NCI-H146 treated with DMSO at 0.1 percent for 48 hours (cell line): Measurements from ENCODE around the gene DENND1C.

ENCODE experiments used
- DNase-seq: peaks from one replicate; lab custom pipeline; 2025; ENCODE audit not compliant: unreplicated experiment; lab: John Stamatoyannopoulos, UW

DENND1C gene

DNA sequence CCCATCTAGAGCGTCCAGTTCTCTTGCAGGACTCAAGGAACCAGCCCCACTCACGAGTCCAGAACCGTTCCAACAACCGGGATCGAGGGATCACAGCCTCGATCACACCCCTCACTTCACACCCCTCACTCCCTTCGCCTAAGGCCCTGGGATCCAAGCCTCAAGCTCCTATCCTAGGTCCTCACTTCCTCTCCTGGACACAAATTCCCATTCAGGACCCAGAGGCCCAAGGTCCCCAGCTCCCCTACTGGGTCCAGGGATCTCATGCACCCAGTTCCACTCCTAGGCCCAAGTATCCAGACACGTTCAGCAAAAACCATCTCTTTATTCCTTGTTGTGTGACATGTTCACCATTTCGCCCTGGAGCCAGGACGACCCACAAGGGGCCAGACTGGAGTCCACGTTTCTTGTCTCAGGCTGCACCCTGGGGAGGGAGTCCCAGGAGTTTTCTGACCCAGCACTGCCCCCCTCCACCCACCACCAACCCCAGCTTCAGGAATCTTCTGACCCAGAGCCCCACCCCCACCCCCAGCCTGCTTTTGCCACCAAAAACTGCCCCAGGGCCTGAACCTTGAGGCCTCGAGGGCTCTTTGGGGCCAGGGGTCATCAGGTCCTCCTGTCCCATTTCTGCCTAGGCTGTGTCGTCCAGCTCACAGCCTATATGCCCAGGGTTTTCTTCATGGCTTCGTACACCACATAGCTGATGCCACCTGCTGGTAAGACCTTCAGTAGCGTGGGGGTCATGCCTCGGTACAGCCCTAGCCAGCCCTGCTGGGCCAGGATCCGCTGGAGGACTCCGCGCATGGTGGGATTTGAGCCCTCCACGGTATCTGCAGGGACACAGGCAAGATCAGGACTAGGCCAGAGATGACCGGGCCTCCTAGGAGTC, 55.6 kb downstream of the DENND1C start:
- no peak for DNase-seq

DNA sequence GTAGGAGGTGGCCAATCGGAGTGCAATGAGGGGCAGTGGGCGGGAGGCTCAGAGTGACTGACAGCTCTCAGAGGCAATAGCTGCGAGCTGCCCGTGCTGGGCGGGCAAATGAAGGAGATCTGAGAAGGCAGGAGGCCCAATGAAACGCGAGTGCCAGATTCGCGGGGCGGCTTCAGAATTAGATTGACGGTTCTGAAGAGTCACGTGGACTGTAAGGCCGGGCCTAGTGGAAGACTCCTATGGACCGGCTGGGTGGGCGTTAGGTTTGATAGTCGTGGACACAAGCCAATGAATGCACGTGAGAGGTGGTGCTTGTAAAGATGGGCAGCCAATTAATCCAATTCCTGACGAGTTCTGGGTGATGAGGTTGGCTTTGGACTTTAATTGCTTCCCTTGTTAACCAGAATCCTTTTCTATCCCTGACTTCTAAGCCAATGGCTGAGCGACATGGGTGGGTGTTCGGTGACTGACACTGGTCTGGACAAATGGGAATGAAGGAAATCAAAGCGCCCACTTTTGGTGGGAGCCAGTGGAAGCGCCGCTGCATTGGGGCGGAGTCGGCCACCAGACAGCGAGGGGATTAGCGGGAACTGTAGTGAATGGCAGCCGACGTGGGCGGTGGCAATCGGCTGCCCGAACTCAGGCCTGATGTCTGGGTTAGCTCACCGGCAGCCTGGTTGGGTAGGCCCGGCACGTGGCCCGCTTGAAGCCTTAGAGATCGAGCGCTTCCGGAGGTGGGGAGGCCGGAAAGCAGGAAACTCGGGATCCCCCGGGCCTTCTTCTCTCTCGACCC, 56.5 kb downstream of the DENND1C start:
- DNase-seq, result peak; percentile 100

DNA sequence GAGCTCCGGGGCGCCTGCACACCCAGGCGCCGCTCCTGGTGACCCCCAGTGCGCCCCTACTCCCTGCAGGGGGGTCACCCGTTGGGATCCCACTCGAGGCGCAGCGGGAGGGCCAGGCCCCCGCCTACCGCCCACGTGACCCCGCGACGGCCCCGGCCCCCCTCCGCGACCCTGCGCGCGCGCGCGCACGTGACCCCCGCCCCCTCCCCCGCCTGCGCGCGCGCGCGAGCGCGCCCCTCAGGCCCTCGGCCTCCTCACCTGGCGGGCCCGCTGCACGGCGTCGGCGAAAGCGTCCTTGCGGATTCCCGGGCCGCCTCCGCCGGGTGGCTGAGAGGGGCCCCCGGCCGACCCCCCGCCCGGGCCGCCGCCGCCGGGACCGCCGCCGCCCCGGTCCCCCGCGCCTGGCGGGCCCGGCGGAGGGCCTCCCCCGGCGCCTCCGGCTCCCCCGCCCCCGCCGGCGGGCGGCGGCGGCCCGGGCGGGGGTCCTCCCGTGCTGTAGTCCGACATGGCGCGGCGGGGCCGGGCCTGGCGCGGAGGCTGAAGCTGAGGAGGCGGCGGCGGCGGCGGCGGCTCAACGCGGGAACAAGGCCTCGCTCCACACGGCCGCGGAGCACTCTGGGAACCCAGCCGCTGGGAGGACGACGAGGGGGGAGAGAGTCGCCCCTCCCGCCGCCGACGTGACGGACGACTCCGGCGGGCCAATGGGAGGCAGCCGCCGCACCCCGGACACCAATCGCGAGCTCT, 57.2 kb downstream of the DENND1C start, which contains the start of gene KHSRP:
Gene KHSRP, minus strand, starts transcription at position 617 of the 744 bp plus-strand sequence. Its CDS starts 110 bp downstream, at position 507.
- DNase-seq, result no peak

DNA sequence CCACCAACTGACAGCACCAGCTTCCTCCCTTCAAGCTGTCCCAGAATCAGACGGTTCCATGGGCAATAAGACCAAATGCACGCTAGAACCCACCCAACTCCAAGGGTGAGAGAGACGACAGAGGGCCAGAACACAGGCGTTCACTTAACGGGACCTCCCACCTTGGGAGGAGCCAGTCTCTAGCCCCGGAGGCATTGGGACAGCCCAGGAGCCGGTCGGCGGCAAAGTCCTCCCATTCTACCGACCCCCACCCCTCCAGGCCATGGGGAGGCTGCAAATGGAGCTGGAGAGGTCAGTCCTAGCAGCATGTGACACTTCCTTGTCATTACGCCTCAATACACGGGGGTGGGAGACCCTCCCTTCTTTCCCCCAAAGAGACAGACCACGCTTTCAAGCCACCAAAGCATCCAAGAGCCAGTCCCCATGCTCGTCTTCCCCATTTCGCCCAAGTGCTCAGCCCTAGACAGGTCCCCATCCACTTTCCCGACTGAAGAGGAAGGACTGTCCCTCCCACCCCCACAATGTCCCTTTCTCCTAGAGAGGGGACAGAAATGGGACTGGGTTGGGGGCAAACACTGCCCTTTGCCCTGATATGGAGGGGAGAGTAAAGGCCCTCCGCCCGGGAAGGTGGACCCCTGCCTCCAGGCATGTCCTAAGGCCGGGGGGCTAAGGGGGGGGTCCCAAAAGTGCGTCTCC, 57.9 kb downstream of the DENND1C start:
- DNase-seq, result no peak

DNA sequence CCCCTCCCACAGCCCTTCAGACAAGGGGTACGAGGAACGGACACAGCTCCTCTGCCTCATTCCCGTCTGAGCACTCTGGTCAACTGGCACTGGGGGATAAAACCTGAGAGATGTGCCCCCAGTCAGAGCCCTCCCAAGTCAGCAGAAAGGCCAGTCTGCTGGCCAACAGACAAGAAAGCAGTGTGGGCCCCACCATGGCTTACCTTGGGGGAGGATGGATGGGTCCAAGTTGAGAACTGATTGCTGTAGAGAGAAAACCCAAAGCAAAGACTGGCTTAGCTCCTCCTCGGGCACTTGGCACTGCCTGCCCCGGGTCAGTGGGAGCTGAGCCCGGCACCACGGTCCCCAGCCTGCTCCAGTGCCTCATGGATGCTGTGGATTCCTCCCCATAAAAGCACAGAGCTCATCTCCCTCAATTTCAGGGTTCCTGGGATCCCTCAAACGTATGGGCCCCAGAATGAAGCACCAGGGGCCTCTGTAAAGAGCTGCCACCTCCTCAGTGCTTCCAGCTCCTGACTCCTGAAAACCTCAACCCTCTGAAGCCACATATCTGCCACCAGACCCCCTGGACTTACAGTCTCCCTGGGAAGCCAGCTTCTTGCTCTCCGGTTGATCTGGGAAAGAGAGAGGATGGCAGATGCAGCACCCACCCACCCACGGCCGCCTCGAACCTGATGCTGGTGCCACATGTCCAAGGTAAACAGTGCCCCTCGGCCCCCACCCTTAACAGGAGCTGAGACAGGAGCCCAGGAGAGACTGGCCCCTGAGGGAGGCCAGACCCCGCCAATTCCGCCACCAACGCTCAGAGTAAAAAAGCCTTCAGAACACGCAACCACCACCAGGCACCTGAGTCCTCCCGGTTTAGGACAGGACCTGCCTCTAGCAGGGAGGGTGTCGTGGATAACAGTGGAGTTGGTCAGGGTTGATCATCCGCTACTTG, 60.2 kb downstream of the DENND1C start:
- no peak for DNase-seq

DNA sequence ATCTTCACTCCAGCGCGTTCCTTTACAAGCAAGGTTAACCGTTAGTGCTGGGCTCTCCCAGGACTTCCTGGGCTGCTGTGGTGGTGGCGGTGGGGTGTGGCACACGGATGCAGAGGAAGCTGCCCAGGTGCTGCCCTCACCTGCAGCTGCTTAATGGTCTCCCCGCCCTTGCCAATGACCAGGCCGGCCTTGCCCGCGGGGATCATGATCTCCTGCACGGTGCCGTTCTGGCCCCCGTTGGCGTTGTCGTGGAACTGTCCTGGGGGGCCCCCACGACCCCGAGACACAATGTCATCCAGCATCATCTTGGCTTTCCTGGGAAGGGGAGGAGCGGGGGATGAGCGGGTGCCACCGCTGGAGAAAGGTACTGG, 63.0 kb downstream of the DENND1C start:
- DNase-seq, result no peak

DNA sequence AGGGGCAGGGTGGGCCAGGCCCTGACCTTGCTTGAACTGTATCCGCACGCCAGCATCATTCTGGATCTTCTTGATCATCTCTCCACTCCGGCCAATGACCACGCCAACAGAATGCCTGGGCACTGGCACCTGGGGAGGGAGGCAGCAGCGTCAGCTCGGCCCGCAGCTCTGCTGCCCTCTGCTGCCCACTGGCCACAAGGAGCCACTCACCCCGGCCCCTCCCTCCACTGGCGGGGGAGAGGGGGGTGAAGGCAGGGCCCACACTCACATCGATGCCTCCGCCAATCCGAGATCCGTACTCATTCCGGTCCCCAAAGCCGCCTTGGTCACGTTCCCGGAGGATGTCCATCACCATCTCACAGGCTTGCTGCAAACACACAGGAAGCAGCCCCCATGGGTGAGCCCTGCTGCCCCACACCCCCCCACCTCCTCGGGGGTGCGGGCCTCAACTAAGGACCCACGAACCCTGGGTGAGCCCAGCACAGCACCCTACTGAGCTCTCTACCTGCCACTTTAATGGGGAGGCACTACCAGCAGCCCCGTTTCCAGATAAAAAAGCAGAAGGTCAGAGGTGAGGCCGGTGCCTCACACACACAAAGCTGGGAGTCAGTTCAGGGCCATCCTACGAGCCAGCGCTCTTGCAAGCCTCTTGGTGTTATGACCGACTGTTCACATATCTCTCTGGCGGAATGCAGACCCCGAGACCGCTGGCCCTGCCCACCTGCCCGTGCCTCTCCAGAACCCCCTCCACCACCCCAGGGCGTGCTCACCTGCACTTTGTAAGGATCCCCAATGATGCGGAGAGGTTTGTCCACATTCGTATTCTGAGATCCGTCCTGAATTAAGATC, 63.6 kb downstream of the DENND1C start:
- DNase-seq, result no peak
